ENCODE data around the gene CMSS1. TPM values are rescaled to one million over a fixed set of nuclear protein-coding genes. Genes with fewer than 3 reads are reported as not detected.

Gene CMSS1
- total RNA-seq, 1 experiment from 2014 or later = 64.1 TPM

DNA sequence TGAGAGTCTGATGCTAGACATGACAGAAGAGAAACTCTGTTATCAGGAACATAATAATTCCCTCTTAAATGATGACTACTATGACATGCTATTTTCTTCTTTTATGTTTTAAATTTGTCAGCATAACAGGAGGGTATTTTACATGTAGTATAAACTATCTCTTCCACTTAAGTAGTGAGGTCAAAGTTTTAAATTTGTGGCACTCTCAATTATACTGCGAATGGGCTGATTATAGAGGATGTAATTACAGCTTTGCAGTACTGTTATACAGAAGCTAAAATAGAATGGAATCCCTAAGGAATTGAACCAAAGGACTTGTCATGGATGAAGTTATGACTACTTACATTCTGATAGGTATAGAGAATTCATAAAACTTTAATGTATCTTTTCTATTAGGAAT is 34.3 kb downstream of the CMSS1 start:
- POLR2A ChIA-PET = no interaction called here
- 0 out of 2 replicates have a peak, but pooled peaks cover 3% of the 10 kb centered on the region for H4K20me1 ChIP-seq (ENCODE audit: insufficient read depth)
- RAD21 ChIA-PET (ENCODE audit: low non-redundant PET in 1 of 2, low total read pairs in 2 of 2, uncharacterized antibody in 2 of 2, unreplicated experiment in 2 of 2) = no interaction called here
- no peak overlapping the region for H3K4me2 ChIP-seq (ENCODE audit: low read length)
- H2AFZ ChIP-seq (ENCODE audit: low read depth, low read length, poor library complexity, severe bottlenecking) = no peak overlapping the region
- no peaks in the 10 kb centered on the region for H3K36me3 ChIP-seq (ENCODE audit: control insufficient read depth in 1 of 2, insufficient read depth in 2 of 2, low read length in 2 of 2)
- intact Hi-C loops (cut with micrococcal nuclease) = no loop called here
- DNase-seq (ENCODE audit: low read depth, low spot score) (no peak), ATAC-seq (no peak)
- H3K4me3 ChIP-seq (replicated peaks in 1 of 2; ENCODE audit: low read depth in 1 of 2, low read length in 2 of 2) = no peak overlapping the region
- H3K27me3 ChIP-seq (ENCODE audit: insufficient read depth, low read length) = no peaks in the 10 kb centered on the region
- CTCF ChIA-PET = no interaction called here
- H3K9me2 ChIP-seq (ENCODE audit: insufficient read depth) = no peaks in the 10 kb centered on the region
- TF ChIP-seq, protein P1, sequence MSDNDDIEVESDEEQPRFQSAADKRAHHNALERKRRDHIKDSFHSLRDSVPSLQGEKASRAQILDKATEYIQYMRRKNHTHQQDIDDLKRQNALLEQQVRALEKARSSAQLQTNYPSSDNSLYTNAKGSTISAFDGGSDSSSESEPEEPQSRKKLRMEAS (IDR thresholded peaks at IDR 0.05) = no peak
- TF ChIP-seq EZH2 (IDR thresholded peaks at IDR 0.05) (no peak), YY1 (IDR thresholded peaks at IDR 0.05; ENCODE audit: extremely low read depth, insufficient replicate concordance, low read depth, low read length) (no peak), EZH2phosphoT487 (IDR thresholded peaks at IDR 0.05; ENCODE audit: borderline replicate concordance) (no peak), JUND (IDR thresholded peaks at IDR 0.05) (no peak), SIN3A (IDR thresholded peaks at IDR 0.05; ENCODE audit: low read depth) (no peak), EGR1 (IDR thresholded peaks at IDR 0.05; ENCODE audit: low read depth) (no peak), ZFX (IDR thresholded peaks at IDR 0.05) (no peak), REST (IDR thresholded peaks at IDR 0.05; ENCODE audit: low read depth) (no peak), ELF1 (IDR thresholded peaks at IDR 0.05; ENCODE audit: borderline replicate concordance, low read depth) (no peak), POLR2A (IDR thresholded peaks at IDR 0.05; ENCODE audit: borderline replicate concordance, extremely low read depth, insufficient read depth, insufficient read length) (no peak), CBX3 (IDR thresholded peaks at IDR 0.05; ENCODE audit: low read depth) (no peak), ATF3 (IDR thresholded peaks at IDR 0.05) (no peak), ZNF274 (IDR thresholded peaks at IDR 0.05; ENCODE audit: low read depth, low read length) (no peak), TCF7L2 (IDR thresholded peaks at IDR 0.05; ENCODE audit: borderline replicate concordance, extremely low read depth, insufficient read depth, insufficient read length) (no peak), SP1 (IDR thresholded peaks at IDR 0.05; ENCODE audit: low read depth) (no peak), CEBPB (IDR thresholded peaks at IDR 0.05; ENCODE audit: low read depth) (no peak)
- TF ChIP-seq, protein P2, sequence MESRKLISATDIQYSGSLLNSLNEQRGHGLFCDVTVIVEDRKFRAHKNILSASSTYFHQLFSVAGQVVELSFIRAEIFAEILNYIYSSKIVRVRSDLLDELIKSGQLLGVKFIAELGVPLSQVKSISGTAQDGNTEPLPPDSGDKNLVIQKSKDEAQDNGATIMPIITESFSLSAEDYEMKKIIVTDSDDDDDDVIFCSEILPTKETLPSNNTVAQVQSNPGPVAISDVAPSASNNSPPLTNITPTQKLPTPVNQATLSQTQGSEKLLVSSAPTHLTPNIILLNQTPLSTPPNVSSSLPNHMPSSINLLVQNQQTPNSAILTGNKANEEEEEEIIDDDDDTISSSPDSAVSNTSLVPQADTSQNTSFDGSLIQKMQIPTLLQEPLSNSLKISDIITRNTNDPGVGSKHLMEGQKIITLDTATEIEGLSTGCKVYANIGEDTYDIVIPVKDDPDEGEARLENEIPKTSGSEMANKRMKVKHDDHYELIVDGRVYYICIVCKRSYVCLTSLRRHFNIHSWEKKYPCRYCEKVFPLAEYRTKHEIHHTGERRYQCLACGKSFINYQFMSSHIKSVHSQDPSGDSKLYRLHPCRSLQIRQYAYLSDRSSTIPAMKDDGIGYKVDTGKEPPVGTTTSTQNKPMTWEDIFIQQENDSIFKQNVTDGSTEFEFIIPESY (IDR thresholded peaks at IDR 0.05; ENCODE audit: extremely low read depth, insufficient replicate concordance, low read length) = no peak
- BruUV-seq (replicated peaks) = no TSS peak
- H3K27ac ChIP-seq (ENCODE audit: low read depth, low read length) = no peak overlapping the region
- H3K79me2 ChIP-seq (ENCODE audit: insufficient read depth, low read length) = peaks cover 51% of the 10 kb centered on the region
- H3K9ac ChIP-seq (ENCODE audit: low read length) = no peak overlapping the region
- no peaks in the 10 kb centered on the region for H3K4me1 ChIP-seq (ENCODE audit: control insufficient read depth in 1 of 2, insufficient read depth in 2 of 2, low read length in 2 of 2)
- no peaks in the 10 kb centered on the region for H3K9me3 ChIP-seq (ENCODE audit: control insufficient read depth in 1 of 2, insufficient read depth in 1 of 2, low read depth in 1 of 2, low read length in 2 of 2)
